Stimulated activated CD4-positive, alpha-beta T cell treated with anti-CD3 and anti-CD28 coated beads, Interleukin-1b, Interleukin-23, amount 100 ng/mL, for 24 hours (primary cell): ENCODE results near the gene MRPL36.
"Not testable (repeated sequence)": the region's sequence is repeated elsewhere in the genome, so short reads cannot be mapped to it uniquely, and the experiment has no call there.

Experiments
- DNase-seq, 4 experiments: peaks; one replicate each; pipeline ENCODE4 v3.0.0-alpha.2; 2020; ENCODE audit warnings: low read depth in 4 of 4, low spot score in 1 of 4

MRPL36 gene

GRCh38 chr5:1815881-1816292 lies 16.2 kb upstream of the MRPL36 start:
- no peak for DNase-seq

DNA sequence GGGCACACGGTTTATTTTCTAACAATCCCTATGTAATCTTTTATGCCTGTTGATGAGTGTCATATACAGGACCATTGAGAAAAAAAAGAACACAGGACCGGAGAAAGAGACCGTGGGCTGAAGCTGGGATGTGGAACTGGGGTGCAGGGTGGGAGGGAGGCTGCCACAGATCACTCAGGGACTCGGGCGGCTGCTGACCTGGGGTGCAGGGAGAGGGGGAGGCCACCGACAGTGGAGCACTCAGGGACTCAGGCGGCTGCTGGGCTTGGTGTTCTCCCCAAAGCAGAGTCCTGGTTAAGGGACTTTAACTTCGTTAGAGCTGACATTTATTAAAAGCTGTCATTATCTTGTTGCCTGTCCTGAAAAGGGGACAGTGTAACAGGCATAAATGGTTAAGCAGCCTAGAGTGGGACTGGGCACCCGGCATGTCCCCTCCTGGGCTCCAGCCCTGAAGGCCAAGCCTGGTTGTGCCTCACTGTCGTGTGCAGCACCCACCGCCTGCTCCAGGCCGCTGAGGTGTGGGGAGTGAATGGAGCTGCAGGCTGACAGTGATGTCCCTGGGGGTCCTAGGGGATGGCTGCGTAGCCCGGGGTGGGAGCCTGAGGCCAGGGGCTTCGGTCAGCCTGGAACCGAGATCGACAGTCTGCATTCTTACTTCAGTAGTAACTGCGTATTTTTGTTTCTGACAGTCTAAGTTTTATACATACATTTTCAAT lies 15.6 kb upstream of the MRPL36 start:
- DNase-seq, result no peak

- DNase-seq, result no peak
Measured at GRCh38 chr5:1814183-1815020, 14.8 kb upstream of the MRPL36 start.

DNA sequence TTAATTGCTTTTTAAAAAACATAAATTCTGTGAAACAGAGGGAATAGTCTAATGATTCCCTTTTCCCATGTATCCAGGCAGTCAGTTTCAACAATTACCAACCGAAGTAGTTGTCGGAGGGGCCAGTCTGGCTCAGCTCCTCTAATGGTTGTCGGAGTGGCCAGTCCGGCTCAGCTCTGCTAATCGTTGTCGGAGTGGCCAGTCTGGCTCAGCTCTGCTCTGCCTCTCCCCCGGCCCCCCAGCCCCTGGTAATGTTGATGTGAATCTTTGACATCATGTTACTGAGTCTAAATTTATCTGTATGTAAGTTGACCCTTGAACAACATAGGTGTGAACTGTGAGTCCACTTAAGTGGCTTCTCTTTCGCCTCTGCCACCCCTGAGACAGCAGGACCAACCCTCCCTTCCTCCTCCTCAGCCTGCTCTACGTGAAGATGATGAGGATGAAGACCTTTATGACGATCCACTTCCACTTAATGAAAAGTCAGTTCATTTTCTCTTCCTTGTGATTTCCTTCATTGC lies 11.0 kb upstream of the MRPL36 start:
- DNase-seq, result no peak

DNA sequence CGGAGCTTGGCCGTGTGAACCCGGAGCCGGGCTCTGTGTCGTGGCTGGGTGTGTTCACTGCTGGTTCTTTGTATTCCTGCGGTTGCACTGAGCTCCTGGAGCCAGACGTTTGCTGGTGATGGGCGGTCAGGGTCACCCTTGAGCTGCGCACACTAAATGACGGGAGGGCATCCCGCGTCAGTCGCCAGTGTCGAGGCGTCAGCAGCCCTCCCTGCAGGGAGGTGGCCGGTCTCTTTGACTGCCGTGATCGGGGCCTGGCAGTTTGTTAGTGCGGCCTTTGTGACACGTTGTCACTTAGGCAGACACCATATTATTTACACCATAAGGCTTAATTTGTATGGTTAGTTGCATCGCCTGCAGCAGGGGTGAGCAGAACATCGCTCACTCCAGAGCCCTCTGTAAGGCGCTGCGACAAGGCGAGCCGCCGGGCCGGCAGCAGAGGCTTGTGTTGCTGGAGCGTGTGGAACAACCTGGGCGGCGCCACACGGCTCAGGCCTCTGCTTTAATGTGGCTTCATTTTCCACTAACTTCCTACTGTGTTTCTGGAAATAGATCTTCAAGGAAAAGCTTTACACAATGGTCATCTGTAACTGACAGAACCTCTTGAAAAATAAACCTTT lies 9.9 kb upstream of the MRPL36 start:
- no peak for DNase-seq

- no peak for DNase-seq
Measured at GRCh38 chr5:1808439-1808838, 8.8 kb upstream of the MRPL36 start.

GRCh38 chr5:1807451-1808185 lies 8.0 kb upstream of the MRPL36 start:
- no peak for DNase-seq

DNA sequence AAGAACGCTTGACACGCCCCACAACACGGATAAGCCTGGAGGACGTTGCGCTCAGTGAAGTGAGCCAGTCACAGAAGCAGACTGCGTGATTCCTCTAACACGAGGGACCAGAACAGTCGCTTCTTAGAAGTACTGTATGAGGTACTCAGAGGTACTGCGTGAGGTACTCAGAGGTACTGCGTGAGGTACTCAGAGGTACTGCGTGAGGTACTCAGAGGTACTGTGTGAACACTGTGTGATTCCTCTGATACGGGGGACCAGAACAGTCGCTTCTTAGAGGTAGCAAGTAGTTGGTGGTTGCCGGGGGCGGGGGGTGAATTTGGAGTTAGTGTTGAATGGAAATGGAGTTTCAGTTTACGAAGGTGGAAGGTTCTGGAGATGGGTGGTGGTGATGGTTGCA lies 7.3 kb upstream of the MRPL36 start:
- DNase-seq, result no peak

DNA sequence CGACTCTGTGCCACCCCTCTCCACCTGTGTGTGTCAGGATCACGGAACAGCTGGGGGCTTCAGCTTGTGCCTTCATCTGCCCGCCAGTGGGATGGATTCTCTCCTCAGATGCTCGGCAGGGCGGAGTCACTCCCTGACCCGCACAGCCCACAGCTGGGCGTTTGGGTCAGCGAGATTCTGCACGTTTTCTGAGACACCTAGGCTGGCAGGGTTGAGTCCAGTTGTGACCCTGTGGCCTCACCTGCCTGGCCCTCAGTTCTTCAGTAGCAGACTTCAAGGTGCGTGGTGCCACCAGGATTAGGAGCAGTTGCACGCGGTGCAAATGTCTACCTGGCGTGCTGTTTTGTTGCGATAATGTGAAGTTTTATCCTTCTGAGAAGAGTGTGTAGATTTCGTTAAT lies 6.6 kb upstream of the MRPL36 start:
- no peak for DNase-seq

GRCh38 chr5:1805736-1806135 lies 6.1 kb upstream of the MRPL36 start:
- DNase-seq, result no peak

GRCh38 chr5:1805326-1805725 lies 5.7 kb upstream of the MRPL36 start:
- no peak for DNase-seq

DNA sequence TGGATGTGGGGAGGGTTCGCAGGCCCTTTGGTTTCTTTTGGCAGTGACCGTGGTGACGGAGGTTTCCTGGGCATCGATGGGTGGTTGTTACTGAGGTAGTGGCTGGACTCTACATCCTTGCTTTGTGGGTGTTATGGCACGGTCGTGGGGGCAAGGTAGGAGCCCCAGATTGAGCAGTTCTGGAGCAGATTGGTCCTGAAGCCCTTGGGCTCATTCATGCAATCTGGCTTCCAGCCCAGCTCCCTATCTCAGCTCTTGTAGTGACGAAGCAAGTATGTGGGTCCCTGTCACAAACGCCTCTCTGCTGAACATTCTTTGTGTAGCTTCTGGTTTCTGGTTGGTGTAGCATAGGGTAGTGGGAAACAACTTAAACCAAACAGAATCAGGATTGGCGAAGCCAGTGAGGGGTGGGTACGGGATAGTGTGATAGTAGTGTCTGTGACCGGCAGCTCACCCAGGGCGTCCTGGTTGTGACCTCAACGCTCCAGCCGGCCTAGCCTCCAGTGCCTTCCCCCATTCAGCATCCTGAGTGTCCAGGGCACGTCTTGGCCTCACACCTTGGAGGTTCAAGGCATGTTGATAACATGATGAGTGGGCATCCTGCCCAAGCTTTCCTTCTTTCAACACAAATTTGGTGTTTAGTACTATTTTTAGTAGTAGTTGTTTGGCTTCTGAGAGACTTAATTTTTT lies 4.5 kb upstream of the MRPL36 start:
- DNase-seq, result no peak

GRCh38 chr5:1803192-1803591 lies 3.6 kb upstream of the MRPL36 start:
- no peak for DNase-seq

GRCh38 chr5:1801967-1802295 lies 2.3 kb upstream of the MRPL36 start:
- no peak for DNase-seq

DNA sequence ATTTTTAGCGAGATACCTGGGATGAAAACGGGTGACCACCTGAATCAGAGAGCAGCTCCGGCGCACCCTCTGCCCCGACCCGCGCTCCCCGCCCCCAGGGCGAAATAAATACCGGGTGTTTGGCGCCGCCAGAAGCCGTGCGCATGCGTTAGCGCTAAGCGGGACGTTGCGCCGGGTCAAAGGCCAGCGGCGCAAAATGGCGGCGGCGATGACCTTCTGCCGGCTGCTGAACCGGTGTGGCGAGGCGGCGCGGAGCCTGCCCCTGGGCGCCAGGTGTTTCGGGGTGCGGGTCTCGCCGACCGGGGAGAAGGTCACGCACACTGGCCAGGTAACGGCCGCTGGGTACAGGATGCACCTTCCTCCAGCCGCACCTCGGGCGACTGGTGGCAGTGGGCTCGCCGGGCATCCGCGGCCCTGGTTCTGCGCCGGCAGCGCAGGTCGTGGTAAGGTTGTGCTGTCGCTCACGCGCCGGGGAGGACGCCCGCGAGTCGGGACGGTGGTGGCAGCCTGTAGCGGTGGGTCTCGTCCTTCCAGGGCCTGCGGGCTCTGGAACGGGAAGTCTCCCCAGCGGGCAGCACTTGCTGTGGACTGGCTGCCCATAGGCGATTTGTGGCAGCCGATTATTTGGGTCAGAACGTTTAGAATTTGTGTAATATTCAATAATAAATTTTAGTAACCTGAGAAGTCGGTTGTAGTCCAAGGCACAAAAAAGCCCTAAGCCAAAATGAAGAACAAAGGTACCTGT lies 1.8 kb upstream of the MRPL36 start, which contains the start of gene NDUFS6:
NDUFS6 (plus strand) TSS at position 186 of the 745 bp plus-strand sequence; CDS start at position 197, 11 bp downstream.
- peak; percentile 54 to 72 (median 68) for DNase-seq

GRCh38 chr5:1800472-1801221 lies 1.0 kb upstream of the MRPL36 start:
- DNase-seq, result no peak

DNA sequence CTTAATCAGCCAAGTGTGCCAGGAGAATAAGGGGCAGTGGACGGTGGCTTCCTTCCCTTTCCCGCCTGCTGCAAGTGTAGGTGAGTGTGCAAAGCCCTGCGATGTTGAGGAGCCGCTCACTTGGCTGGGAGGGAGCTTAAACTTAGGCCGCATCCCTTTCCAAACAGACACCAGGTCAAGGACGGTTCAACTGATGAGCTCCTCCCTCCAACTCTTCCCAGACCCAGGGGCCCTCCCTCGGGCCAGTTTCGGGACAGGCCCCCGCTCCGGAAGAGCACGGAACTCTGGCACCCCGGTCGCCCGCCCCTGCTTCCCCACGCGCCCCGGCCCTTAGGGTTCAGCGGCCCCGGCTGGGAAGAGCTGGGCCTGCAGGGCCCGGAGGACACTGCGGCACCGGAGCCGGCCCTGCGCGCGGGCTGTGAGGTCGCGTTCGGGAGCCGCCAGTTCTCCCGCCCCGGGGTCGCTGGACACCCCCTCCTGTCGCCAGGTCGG lies 481 bp downstream of the MRPL36 start:
- DNase-seq, result peak in 1 of 4 experiments; percentile 28

DNA sequence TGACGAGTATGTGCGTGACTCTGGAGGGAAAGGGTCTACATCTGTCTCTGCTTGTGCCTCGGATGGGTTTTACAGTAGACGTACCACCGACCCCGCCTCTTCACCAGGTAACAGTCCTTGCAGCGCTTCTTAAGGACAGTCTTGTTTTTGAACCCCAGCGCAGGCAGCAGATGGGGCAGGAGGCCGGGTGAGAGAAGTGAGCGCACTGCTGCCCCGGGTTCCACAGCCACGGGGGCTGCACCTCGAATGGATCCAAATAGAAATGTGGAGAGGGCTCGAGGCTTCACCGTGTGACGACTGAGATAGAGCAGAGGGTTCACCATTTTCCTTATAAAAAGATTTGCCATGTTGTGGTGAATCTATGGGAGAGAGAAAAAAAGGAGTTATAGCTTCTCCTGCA lies 1.0 kb downstream of the MRPL36 start:
- DNase-seq, result not testable (repeated sequence)

DNA sequence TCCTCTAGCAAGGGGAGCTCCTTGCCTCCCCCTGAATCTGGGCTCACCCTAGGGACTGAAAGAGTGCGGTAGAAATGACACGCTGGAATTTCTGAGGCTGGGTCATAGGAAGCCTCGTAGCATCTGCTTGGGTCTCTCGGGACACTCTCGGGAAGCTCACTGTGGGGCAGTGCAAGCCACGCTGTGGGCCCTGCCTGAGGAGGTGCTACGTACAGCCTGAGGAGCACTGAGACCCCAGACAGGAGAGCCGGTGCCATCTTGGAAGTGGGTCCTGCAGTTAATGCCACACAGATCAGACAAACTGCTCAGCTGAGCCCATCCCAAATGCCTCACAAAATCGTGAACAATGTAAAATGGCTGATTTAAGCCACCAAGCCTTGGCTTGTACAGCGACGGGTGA lies 1.8 kb downstream of the MRPL36 start:
- no peak for DNase-seq
